ENCODE data around the gene S100A13. TPM values are rescaled to one million over a fixed set of nuclear protein-coding genes. Genes with fewer than 3 reads are reported as not detected.

Gene S100A13
- total RNA-seq, 1 experiment from 2014 or later = 238 TPM

- intact Hi-C loops (cut with micrococcal nuclease; ENCODE audit: unreplicated experiment) = loop anchor here (5.0 kb wide), 1 partner anchor 109 kb away; no protein-coding TSS in a partner anchor
- Mint-ChIP-seq H3K27ac (ENCODE audit: unreplicated experiment) (peak overlapping the region; percentile 99), H3K9me3 (ENCODE audit: unreplicated experiment) (peaks cover 5% of the 10 kb centered on the region), H3K27me3 (ENCODE audit: insufficient read depth, unreplicated experiment) (no peaks in the 10 kb centered on the region), H3K4me3 (ENCODE audit: unreplicated experiment) (peak overlapping the region; percentile 98), H3K4me1 (ENCODE audit: low read depth, unreplicated experiment) (peaks cover 33% of the 10 kb centered on the region), H3K36me3 (ENCODE audit: insufficient read depth, unreplicated experiment) (peaks cover 50% of the 10 kb centered on the region)
- H3K4me3 ChIP-seq (ENCODE audit: low read depth, low read length) = no peak overlapping the region
- no peak for TF ChIP-seq CTCF (IDR thresholded peaks at IDR 0.05; ENCODE audit: insufficient read depth in 1 of 2, low read depth in 1 of 2, low read length in 1 of 2, severe bottlenecking in 1 of 2, unreplicated experiment in 1 of 2)
- no peaks in the 10 kb centered on the region for H3K9me3 ChIP-seq
- H3K4me1 ChIP-seq = peaks cover 26% of the 10 kb centered on the region
- H3K27me3 ChIP-seq (replicated peaks; ENCODE audit: control insufficient read depth, insufficient read depth, low read length) = no peaks in the 10 kb centered on the region
- no TSS peak for BruUV-seq (replicated peaks)
- ChIA-PET CTCF (interaction anchor here (0.6 to 2.1 kb wide), 9 partner anchors 15 to 125 kb away, joined by 3 to 16 read pairs (median 5); partner anchors contain the start of genes S100A14 and S100A16), POLR2A (interaction anchor here (0.6 to 2.2 kb wide), 19 partner anchors 10 to 345 kb away, joined by 3 to 34 read pairs (median 5); partner anchors contain the start of genes INTS3, JTB, S100A14 and S100A16)
- DNase-seq = no peak
- H3K36me3 ChIP-seq (ENCODE audit: control insufficient read depth, insufficient read depth, low read length) = peaks cover 3% of the 10 kb centered on the region
Measured at GRCh38 chr1:153633161-153633753, 6.0 kb upstream of the S100A13 start.

- peak overlapping the region; percentile 40 for H3K4me3 Mint-ChIP-seq (ENCODE audit: unreplicated experiment)
- Histone ChIP-seq H3K4me3 (ENCODE audit: low read depth, low read length) (no peak overlapping the region), H3K27me3 (replicated peaks; ENCODE audit: control insufficient read depth, insufficient read depth, low read length) (no peaks in the 10 kb centered on the region), H3K4me1 (peaks cover 36% of the 10 kb centered on the region), H3K36me3 (ENCODE audit: control insufficient read depth, insufficient read depth, low read length) (no peaks in the 10 kb centered on the region; the same call in 1 of the 2 replicates), H3K9me3 (no peaks in the 10 kb centered on the region)
- DNase-seq = peak in 1 of 2 experiments; percentile 63
- no peaks in the 10 kb centered on the region for H3K27me3 Mint-ChIP-seq (ENCODE audit: insufficient read depth, unreplicated experiment)
- H3K27ac Mint-ChIP-seq (ENCODE audit: unreplicated experiment) = peak overlapping the region; percentile 6
- ChIA-PET CTCF (interaction anchor here (0.6 to 0.8 kb wide), 3 partner anchors 55 to 152 kb away, joined by 3 to 5 read pairs (median 3); no protein-coding TSS in a partner anchor), POLR2A (interaction anchor here (0.6 to 1.8 kb wide), 5 partner anchors 15 to 96 kb away, joined by 3 to 7 read pairs (median 4); partner anchors contain the start of genes S100A14, S100A6 and SNAPIN)
- H3K4me1 Mint-ChIP-seq (ENCODE audit: low read depth, unreplicated experiment) = peaks cover 21% of the 10 kb centered on the region
- intact Hi-C loops (cut with micrococcal nuclease; ENCODE audit: unreplicated experiment) = loop anchor here (5.0 kb wide), 1 partner anchor 111 kb away; no protein-coding TSS in a partner anchor
- H3K9me3 Mint-ChIP-seq (ENCODE audit: unreplicated experiment) = peaks cover 5% of the 10 kb centered on the region
- H3K36me3 Mint-ChIP-seq (ENCODE audit: insufficient read depth, unreplicated experiment) = peaks cover 44% of the 10 kb centered on the region
- TF ChIP-seq CTCF (IDR thresholded peaks at IDR 0.05; ENCODE audit: insufficient read depth in 1 of 2, low read depth in 1 of 2, low read length in 1 of 2, severe bottlenecking in 1 of 2, unreplicated experiment in 1 of 2) = no peak
- BruUV-seq (replicated peaks) = no TSS peak
Measured at GRCh38 chr1:153631047-153632022, 4.0 kb upstream of the S100A13 start.

GRCh38 chr1:153630384-153630783 lies 3.1 kb upstream of the S100A13 start:
- H3K9me3 Mint-ChIP-seq (ENCODE audit: unreplicated experiment) = peaks cover 5% of the 10 kb centered on the region
- POLR2A ChIA-PET = interaction anchor here (0.5 to 1.8 kb wide), 3 partner anchors 14 to 52 kb away, joined by 3 to 7 read pairs (median 3); partner anchors contain the start of genes S100A14 and S100A16
- CTCF ChIA-PET = interaction anchor here (1.0 kb wide), 1 partner anchor 13 kb away, joined by 4 read pairs; no protein-coding TSS in a partner anchor
- Histone ChIP-seq H3K4me3 (ENCODE audit: low read depth, low read length) (no peak overlapping the region), H3K4me1 (peaks cover 45% of the 10 kb centered on the region), H3K36me3 (ENCODE audit: control insufficient read depth, insufficient read depth, low read length) (no peaks in the 10 kb centered on the region; the same call in 1 of the 2 replicates), H3K9me3 (no peaks in the 10 kb centered on the region), H3K27me3 (replicated peaks; ENCODE audit: control insufficient read depth, insufficient read depth, low read length) (no peaks in the 10 kb centered on the region)
- H3K4me1 Mint-ChIP-seq (ENCODE audit: low read depth, unreplicated experiment) = peaks cover 25% of the 10 kb centered on the region
- no peak for DNase-seq
- no TSS peak for BruUV-seq (replicated peaks)
- H3K36me3 Mint-ChIP-seq (ENCODE audit: insufficient read depth, unreplicated experiment) = peaks cover 44% of the 10 kb centered on the region
- TF ChIP-seq CTCF (IDR thresholded peaks at IDR 0.05; ENCODE audit: insufficient read depth in 1 of 2, low read depth in 1 of 2, low read length in 1 of 2, severe bottlenecking in 1 of 2, unreplicated experiment in 1 of 2) = no peak
- no peak overlapping the region for H3K4me3 Mint-ChIP-seq (ENCODE audit: unreplicated experiment)
- H3K27ac Mint-ChIP-seq (ENCODE audit: unreplicated experiment) = peak overlapping the region; percentile 6
- intact Hi-C loops (cut with micrococcal nuclease; ENCODE audit: unreplicated experiment) = loop anchor here (5.0 kb wide), 1 partner anchor 112 kb away; no protein-coding TSS in a partner anchor
- no peaks in the 10 kb centered on the region for H3K27me3 Mint-ChIP-seq (ENCODE audit: insufficient read depth, unreplicated experiment)

Measured in Caco-2 (cell line).